ENCODE results near the gene TNFRSF25. TPM values are rescaled to one million over a fixed set of nuclear protein-coding genes. Genes with fewer than 3 reads are reported as not detected.
"Not testable (repeated sequence)": the region's sequence is repeated elsewhere in the genome, so short reads cannot be mapped to it uniquely, and the experiment has no call there.

TNFRSF25 gene
- total and polyA plus RNA-seq, 3 donors from 2014 or later: 6.2 to 14.0 (median 13.4) TPM

DNA sequence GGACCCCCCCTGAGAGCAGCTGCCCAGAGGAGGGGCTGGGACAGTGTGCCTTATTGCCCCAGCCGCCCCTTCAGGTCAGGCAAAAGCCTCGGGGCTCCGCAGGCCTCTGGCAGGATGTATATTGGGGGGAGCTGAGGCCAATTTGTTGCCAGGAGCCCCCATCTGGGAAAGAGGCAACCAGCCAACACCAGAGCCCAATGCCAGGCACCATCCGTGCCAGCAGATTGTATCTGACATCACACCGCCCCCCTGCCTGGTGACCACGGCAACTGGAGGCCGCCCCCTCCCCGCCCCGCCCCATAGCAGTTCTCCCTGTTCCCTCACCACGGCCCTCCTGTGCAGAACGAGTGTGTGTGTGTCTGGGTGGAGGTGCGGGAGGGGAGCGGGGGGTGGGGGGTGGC, 29.1 kb upstream of the TNFRSF25 start:
- 63 to 69% methylated on average over 8 to 13 of the region's 13 CpGs for WGBS, 2 donors
- intact Hi-C loops (cut with DNase I; ENCODE audit: low total_unique reads): no loop called here

DNA sequence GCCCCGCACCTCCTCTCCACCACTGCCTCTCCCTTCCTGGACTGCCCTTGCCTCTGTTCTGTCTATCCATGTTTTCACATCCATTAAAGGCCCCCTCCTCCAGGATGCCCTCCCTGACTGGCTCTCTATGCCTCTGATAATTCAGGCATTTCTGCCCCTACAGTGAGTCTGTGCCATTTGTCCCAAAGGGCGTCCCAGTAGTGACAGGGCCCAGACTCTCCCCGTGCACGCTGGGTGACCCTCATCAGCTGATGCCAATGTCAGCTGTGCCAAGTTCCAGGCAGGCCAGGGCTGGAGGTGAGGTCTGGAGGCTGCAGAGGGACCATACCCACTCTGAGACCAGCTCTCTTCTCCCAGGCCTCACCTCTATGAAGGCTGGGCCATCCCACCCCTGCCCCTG, 28.7 kb upstream of the TNFRSF25 start:
- intact Hi-C loops (cut with DNase I; ENCODE audit: low total_unique reads): no loop called here
- Histone ChIP-seq H3K4me3 (no peak overlapping the region), H3K27me3 (no peaks in the 10 kb centered on the region), H3K9me3 (no peaks in the 10 kb centered on the region), H3K27ac (no peak overlapping the region), H3K36me3 (ENCODE audit: low read depth, missing control alignments) (no peaks in the 10 kb centered on the region), H3K4me1 (peaks cover 44% of the 10 kb centered on the region)
- DNase-seq: no peak
- TF ChIP-seq, protein P1, sequence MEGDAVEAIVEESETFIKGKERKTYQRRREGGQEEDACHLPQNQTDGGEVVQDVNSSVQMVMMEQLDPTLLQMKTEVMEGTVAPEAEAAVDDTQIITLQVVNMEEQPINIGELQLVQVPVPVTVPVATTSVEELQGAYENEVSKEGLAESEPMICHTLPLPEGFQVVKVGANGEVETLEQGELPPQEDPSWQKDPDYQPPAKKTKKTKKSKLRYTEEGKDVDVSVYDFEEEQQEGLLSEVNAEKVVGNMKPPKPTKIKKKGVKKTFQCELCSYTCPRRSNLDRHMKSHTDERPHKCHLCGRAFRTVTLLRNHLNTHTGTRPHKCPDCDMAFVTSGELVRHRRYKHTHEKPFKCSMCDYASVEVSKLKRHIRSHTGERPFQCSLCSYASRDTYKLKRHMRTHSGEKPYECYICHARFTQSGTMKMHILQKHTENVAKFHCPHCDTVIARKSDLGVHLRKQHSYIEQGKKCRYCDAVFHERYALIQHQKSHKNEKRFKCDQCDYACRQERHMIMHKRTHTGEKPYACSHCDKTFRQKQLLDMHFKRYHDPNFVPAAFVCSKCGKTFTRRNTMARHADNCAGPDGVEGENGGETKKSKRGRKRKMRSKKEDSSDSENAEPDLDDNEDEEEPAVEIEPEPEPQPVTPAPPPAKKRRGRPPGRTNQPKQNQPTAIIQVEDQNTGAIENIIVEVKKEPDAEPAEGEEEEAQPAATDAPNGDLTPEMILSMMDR (IDR thresholded peaks at IDR 0.05): no peak
- TF ChIP-seq POLR2A (IDR thresholded peaks at IDR 0.05): no peak
- WGBS, 2 donors: 81 to 93% methylated on average over 2 to 4 of the region's 4 CpGs

More for the DNA sequence above, 29.1 kb upstream of the TNFRSF25 start:
- Histone ChIP-seq H3K27ac (no peak overlapping the region), H3K9me3 (no peaks in the 10 kb centered on the region), H3K36me3 (ENCODE audit: low read depth, missing control alignments) (no peaks in the 10 kb centered on the region), H3K27me3 (no peaks in the 10 kb centered on the region), H3K4me1 (peaks cover 44% of the 10 kb centered on the region), H3K4me3 (no peak overlapping the region)
- DNase-seq: no peak
- no peak for TF ChIP-seq POLR2A (IDR thresholded peaks at IDR 0.05)
- TF ChIP-seq, protein P1 (IDR thresholded peaks at IDR 0.05): no peak

DNA sequence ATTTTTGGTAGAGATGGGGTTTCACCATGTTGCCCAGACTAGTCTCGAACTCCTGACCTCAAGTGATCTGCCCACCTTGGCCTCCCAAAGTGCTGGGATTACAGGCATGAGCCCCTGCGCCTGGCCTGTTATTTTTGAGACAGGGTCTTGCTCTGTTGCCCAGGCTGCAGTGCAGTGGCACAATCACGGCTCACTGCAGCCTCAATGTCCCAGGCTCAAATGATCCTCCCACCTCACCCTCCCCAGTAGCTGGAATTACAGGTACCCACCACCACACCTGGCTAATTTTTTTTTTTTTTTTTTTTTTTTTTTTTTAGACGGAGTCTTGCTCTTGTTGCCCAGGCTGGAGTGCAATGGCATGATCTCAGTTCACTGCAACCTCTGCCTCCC, 27.9 kb upstream of the TNFRSF25 start:
- H3K9me3 ChIP-seq; H3K27me3 ChIP-seq; H3K4me3 ChIP-seq; H3K27ac ChIP-seq; intact Hi-C loops (cut with DNase I; ENCODE audit: low total_unique reads); H3K36me3 ChIP-seq (ENCODE audit: low read depth, missing control alignments); DNase-seq: not testable (repeated sequence)
- H3K4me1 ChIP-seq: peaks cover 36% of the 10 kb centered on the region
- WGBS, 2 donors: 93 to 96% methylated on average over 4 of the region's 4 CpGs

DNA sequence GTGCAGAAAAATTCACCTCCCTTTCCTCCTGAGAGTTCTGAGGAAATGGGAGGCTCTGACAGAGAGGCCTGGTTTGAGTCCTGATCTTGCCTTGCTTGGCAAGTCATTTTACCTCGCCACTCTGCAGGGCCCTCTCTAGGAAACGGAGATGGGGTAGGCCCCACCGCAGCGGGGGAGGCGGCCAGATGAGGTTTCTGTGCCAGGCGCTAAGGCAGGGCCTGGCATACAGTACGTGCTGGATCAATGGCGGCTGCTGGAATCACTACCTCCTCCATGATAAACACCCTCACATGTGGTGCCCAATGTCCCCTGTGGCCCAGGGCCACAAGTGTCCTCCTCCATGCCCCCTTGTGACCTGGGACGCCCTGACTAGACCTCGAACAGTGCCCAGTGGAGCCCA, 26.0 kb upstream of the TNFRSF25 start:
- Histone ChIP-seq H3K27me3 (no peaks in the 10 kb centered on the region), H3K9me3 (no peaks in the 10 kb centered on the region), H3K4me3 (no peak overlapping the region), H3K4me1 (peaks cover 23% of the 10 kb centered on the region), H3K36me3 (ENCODE audit: low read depth, missing control alignments) (no peaks in the 10 kb centered on the region), H3K27ac (no peak overlapping the region)
- 74 to 100% methylated on average over 2 to 10 of the region's 10 CpGs for WGBS, 2 donors
- no peak for TF ChIP-seq POLR2A (IDR thresholded peaks at IDR 0.05)
- TF ChIP-seq, protein P1 (IDR thresholded peaks at IDR 0.05): no peak
- DNase-seq: no peak
- intact Hi-C loops (cut with DNase I; ENCODE audit: low total_unique reads): no loop called here

DNA sequence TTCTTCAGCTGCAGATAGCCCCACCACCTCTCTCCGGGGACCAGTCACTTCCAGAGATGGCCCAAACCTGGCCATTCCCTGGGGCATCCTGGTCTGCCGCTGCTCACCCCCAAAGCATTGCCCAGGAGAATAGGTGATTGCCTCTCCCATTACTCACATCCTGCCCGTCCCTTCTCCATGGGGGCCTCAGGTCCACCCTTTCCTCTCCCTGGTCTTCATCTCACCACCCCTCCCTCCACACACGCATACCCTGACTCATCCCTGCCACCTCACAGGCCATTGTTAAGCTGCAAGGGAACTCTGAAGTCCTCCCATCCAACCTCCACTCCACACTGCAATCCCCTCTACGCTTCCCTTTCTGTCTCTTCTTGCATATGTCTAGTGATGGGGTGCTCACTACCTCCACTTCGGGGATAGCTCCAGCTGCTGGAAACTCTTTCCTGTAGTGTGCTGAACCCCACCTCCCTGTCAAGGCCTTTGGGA, 25.5 kb upstream of the TNFRSF25 start, which contains the start of gene PLEKHG5:
TSS of gene PLEKHG5 (minus strand) at position 188 of the 483 bp plus-strand sequence. CDS start 14,096 bp downstream, outside the sequence.
- no peak for TF ChIP-seq POLR2A (IDR thresholded peaks at IDR 0.05)
- TF ChIP-seq, protein P1 (IDR thresholded peaks at IDR 0.05): no peak
- intact Hi-C loops (cut with DNase I; ENCODE audit: low total_unique reads): no loop called here
- H3K27me3 ChIP-seq: no peaks in the 10 kb centered on the region
- peak within 1 kb of the TSS; percentile 2 to 61 for H3K27ac ChIP-seq
- H3K9me3 ChIP-seq: no peaks in the 10 kb centered on the region
- peak within 1 kb of the TSS; percentile 55 to 66 for H3K4me3 ChIP-seq
- 62 to 66% methylated on average over 6 of the region's 6 CpGs for WGBS, 2 donors
- peaks cover 22% of the 10 kb centered on the region for H3K4me1 ChIP-seq
- no peak for DNase-seq
- H3K36me3 ChIP-seq (ENCODE audit: low read depth, missing control alignments): no peaks in the 10 kb centered on the region
